HG03558 (cell line): ENCODE measurements around the gene SDR9C7.
"Not testable (repeated sequence)": the region's sequence is repeated elsewhere in the genome, so short reads cannot be mapped to it uniquely, and the experiment has no call there.

ENCODE experiments used
- ATAC-seq: cut with Tn5 transposase; IDR thresholded peaks from one replicate; pipeline ENCODE4 v1.9.1; 2021; ENCODE audit warnings: moderate number of reproducible peaks; ENCODE audit not compliant: unreplicated experiment; ENCODE audit errors: extremely low read depth

Gene SDR9C7

DNA sequence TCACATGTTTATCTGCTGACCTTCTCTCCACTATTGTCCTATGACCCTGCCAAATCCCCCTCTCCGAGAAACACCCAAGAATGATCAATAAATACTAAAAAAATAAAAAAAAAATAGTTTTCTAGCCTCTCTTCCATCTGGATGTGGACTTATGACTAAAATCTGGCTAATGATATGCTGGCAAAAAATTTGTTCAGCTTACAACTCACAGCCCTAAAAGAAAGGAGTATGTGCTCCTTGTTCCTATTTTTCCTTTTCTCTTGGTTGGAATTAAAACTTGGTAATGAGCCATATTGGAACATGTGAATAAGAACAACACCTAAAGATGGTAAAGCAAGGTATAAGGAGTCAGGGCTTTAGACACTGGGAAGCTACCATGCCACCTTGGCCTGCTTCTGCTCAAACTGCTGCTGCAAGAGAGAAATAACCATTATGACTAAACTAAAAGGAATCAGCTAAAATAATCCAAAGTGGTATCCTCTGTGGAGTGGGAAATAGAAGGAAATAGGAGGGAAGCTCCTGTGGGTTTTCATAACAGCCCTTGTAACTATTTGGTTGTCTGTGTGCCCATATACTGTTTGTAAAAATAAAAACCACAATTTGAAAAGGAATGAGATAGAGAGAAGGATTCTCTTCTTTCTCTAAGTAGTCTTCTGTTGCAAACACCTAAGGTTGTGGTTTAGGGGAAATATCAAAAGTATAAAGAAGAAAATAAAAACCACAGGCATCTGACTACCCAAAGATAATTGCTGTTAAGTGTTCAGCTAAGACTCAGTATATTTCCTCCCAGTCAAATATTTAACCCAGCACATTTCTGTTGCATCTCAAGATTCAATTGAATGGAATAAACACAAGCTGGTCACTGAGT lies 53.8 kb downstream of the SDR9C7 start:
- ATAC-seq = no peak

- not testable (repeated sequence) for ATAC-seq
Measured at GRCh38 chr12:56879240-56880124, 54.7 kb downstream of the SDR9C7 start.

GRCh38 chr12:56878010-56878339 lies 56.2 kb downstream of the SDR9C7 start:
- ATAC-seq = no peak

GRCh38 chr12:56877195-56878009 lies 56.8 kb downstream of the SDR9C7 start:
- ATAC-seq = no peak

DNA sequence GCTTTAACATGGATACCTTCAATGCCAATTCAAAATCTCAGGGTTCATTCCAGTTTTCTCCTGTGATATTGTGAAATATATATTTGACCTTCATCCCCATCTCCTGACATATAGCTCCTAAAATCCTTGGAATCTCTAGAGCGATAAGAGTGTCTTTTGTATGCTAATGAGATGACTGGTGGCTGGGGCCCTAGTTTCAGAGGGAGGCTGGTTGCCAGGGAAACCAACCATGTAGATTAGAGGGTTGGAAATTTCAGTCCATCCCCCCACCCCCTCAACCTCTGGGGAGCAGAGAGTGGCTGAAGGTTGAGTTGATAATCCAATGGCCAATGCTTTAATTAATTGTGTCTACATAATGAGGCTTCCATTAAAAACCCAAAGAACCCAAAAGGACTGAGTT lies 59.4 kb downstream of the SDR9C7 start:
- ATAC-seq = no peak

DNA sequence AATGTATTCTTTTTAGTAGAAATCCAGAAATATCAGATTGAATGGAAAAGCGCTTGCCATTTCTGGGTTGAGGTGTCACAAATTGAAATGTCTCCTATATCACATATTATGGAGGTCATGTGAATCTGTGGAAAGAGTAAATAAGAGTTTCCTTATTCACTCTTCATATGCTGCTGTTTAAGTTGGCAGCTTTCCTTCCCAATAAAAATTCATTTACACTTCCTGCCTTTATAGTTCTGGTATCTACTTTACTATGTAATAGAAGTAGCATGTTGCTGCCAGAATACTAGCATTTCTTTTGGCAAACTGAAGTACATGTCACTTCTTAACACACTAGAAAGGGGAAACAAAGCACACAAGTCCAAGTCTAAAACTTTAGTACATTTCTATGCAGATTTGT lies 60.8 kb downstream of the SDR9C7 start:
- ATAC-seq = no peak
